AG04450 (cell line): ENCODE measurements around the gene MARK2. TPM values are rescaled to one million over a fixed set of nuclear protein-coding genes. Genes with fewer than 3 reads are reported as not detected.

Source experiments
- CTCF ChIA-PET: fragments of 300-600, 350-600 bp; formaldehyde crosslinking; extraction: SDS; loops from one replicate; lab custom pipeline; 2022; ENCODE audit warnings: antibody characterized with exemption, inconsistent platforms; lab: Charles Lee
- POLR2A ChIA-PET: fragments of 350-600 bp; formaldehyde crosslinking; extraction: SDS; loops from one replicate; lab custom pipeline; 2021; ENCODE audit warnings: antibody characterized with exemption, inconsistent platforms; lab: Yijun Ruan, JAX
- DNase-seq: peaks from one replicate; pipeline ENCODE4 v3.0.0-alpha.2; 2011; ENCODE audit warnings: low read depth, low spot score
- H3K27ac ChIP-seq: one replicate; pipeline ENCODE4 v1.5.1; 2012; ENCODE audit warnings: low read depth, low read length, control low read depth
- H3K27me3 ChIP-seq: one replicate; pipeline ENCODE4 v1.6.0; 2012; ENCODE audit warnings: low read length; ENCODE audit not compliant: control insufficient read depth, insufficient read depth
- H3K4me3 ChIP-seq: 2 replicates; pipeline ENCODE4 v1.5.1; 2011; ENCODE audit warnings: mild to moderate bottlenecking, low read depth, low read length, control low read depth
- H3K9me3 ChIP-seq: 2 replicates; pipeline ENCODE4 v1.5.1; 2012; ENCODE audit warnings: low read length; ENCODE audit not compliant: control insufficient read depth, insufficient read depth
- polyA plus RNA-seq: library from polyadenylated mRNA; depleted of rRNA; stranded (reverse); fragments of >200 nt; gene quantifications from 2 replicates; pipeline ENCODE4 v1.2.3, GENCODE V29; 2011
- TF ChIP-seq, protein P1 (sequence below): IDR thresholded peaks from 2 replicates; pipeline ENCODE4 v1.5.1; 2011; ENCODE audit warnings: low read depth, low read length, control low read depth, inconsistent platforms

The MARK2 gene
- polyA plus RNA-seq, 1 experiment: 16.5 TPM

DNA sequence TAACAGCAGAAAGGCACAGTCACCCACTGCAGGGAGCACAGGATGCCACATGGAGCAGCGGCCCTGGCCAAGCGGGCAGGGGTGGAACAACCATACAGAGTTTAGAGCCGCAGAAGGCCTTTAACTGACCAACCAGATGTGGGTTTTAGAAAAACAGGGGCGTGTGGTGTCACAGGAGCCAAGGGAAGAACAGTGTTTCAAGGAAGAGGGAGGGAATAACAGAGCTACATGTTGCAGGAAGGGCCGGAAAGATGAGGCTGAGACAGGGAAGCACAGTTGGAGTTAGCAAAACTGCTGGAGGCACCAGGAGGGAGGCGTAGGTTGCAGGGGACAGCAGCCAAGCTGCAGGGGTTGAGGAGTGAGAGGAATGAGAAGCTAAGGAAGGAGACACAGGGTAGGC, 92.1 kb downstream of the MARK2 start:
- no peak for DNase-seq
- H3K27ac ChIP-seq: no peak overlapping the region
- H3K4me3 ChIP-seq: no peak overlapping the region
- TF ChIP-seq, protein P1, sequence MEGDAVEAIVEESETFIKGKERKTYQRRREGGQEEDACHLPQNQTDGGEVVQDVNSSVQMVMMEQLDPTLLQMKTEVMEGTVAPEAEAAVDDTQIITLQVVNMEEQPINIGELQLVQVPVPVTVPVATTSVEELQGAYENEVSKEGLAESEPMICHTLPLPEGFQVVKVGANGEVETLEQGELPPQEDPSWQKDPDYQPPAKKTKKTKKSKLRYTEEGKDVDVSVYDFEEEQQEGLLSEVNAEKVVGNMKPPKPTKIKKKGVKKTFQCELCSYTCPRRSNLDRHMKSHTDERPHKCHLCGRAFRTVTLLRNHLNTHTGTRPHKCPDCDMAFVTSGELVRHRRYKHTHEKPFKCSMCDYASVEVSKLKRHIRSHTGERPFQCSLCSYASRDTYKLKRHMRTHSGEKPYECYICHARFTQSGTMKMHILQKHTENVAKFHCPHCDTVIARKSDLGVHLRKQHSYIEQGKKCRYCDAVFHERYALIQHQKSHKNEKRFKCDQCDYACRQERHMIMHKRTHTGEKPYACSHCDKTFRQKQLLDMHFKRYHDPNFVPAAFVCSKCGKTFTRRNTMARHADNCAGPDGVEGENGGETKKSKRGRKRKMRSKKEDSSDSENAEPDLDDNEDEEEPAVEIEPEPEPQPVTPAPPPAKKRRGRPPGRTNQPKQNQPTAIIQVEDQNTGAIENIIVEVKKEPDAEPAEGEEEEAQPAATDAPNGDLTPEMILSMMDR: no peak
- POLR2A ChIA-PET: no interaction called here
- H3K9me3 ChIP-seq: no peaks in the 10 kb centered on the region
- CTCF ChIA-PET: interaction anchor here (0.8 to 1.0 kb wide), 2 partner anchors 9 to 15 kb away, joined by 4 to 5 read pairs; no protein-coding TSS in a partner anchor
- peaks cover 3% of the 10 kb centered on the region for H3K27me3 ChIP-seq

DNA sequence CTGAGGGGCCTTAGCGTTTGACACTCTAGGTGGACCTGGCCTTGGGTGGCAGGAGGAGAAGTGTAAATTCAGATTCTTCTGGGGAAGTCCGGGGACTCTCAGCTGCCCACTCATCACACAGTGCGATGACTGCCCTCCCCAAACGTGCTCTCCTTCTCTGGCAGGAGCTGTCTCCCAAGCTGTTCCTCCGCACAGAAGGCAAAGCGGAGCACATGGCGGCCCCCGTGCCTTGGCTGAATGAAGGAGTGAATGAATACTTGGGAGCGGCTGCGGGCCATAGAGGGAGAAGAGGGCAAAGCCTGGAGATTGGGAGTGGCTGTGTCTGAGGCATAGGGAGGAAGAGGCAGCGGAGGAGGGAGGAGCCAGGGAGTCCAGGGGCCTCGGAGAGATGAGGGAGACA, 93.0 kb downstream of the MARK2 start:
- DNase-seq: no peak
- CTCF ChIA-PET: interaction anchor here (0.6 kb wide), 1 partner anchor 164 kb away, joined by 3 read pairs; no protein-coding TSS in a partner anchor

DNA sequence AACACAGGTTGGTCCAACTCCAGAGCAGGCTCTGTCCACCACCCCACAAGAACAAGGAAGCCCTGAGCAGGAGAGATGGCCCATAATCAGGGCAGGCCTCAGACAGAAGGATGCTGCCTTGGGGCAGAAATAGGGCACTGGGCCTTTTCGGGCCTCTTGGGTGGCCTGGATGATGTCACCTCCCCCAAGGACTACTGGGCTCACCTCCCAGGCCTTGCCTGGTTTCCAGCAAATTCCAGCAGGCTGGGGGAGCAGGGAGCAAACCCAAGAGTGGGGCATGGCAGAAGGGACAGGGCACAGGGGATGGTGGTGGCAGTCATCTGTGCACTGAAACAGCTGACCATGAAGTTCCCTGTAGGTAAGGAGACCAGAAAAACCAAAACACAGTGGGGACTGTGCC, 94.5 kb downstream of the MARK2 start:
- Histone ChIP-seq H3K9me3 (no peaks in the 10 kb centered on the region), H3K27ac (no peak overlapping the region), H3K4me3 (no peak overlapping the region), H3K27me3 (no peaks in the 10 kb centered on the region)
- no peak for DNase-seq
- ChIA-PET POLR2A (no interaction called here), CTCF (no interaction called here)
- TF ChIP-seq, protein P1: no peak

More for the DNA sequence above, 93.0 kb downstream of the MARK2 start:
- no peak overlapping the region for H3K4me3 ChIP-seq
- POLR2A ChIA-PET: no interaction called here
- peaks cover 3% of the 10 kb centered on the region for H3K27me3 ChIP-seq
- TF ChIP-seq, protein P1: no peak
- no peaks in the 10 kb centered on the region for H3K9me3 ChIP-seq
- H3K27ac ChIP-seq: no peak overlapping the region

DNA sequence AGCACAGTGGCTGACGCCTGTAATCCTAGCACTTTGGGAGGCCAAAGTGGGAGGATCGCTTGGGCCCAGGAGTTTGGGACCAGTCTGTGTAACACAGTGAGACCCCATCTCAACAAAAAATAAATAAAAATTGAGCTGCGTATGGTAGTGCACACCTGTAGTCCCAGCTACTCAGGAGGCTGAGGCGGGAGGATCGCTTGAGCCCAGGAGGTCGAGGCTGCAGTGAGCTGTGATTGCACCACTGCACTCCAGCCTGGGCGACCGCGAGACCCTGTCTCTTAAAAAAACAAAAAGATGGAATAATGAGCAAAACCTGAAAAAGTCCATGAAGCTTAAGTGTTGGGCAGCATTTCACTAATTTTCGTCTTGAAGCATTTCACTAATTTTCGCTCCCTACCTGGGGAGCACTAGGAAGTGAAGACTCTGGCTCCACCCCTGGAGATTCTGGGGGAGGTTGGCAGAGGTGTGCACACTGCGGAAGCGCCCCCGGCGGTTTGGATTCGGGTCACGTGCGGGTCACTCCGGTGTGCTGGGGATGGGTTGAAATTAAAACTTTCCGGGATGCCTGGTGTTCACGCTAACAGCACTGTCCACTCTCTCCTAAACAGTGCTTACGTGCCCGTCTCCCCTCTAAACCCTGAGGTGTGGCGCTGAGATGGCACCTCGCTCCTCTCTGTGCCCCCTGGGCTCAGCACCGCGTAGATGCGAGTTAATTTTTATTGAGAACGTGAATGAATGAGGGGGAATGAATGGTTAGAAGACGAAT, 99.0 kb downstream of the MARK2 start:
- Histone ChIP-seq H3K4me3 (peak overlapping the region; percentile 94), H3K9me3 (no peaks in the 10 kb centered on the region; the same call in 1 of the 2 replicates), H3K27ac (peak overlapping the region; percentile 33), H3K27me3 (no peaks in the 10 kb centered on the region)
- POLR2A ChIA-PET: interaction anchor here (0.6 to 1.6 kb wide), 2 partner anchors 99 to 1284 kb away, joined by 3 to 4 read pairs; no protein-coding TSS in a partner anchor
- DNase-seq: no peak
- TF ChIP-seq, protein P1: no peak
- CTCF ChIA-PET: interaction anchor here (1.1 kb wide), 1 partner anchor 37 kb away, joined by 3 read pairs; no protein-coding TSS in a partner anchor
